HG02623 (cell line): Measurements from ENCODE around the gene TNIP3.

ENCODE experiments used
- ATAC-seq: cut with Tn5 transposase; IDR thresholded peaks from one replicate; pipeline ENCODE4 v1.9.1; 2021; ENCODE audit warnings: moderate library complexity; ENCODE audit not compliant: unreplicated experiment

TNIP3 gene

DNA sequence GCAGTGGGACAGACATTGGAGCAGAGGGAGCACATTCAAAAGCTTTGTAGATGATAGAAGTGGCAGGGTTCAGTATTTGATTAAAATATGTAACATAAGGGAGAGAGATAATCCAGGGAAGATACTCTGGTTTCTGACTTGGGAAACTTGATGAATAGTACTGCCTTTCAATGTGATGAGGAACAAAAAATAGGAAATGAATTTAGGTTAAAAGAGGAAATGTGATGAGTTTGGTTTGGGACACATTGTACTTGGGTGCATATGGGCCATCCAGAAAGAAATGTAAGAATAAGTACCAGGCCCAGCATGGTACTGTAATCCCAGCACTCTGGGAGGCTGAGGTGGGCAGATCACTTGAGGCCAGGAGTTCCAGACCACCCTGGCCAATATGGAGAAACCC, 70.9 kb downstream of the TNIP3 start:
- no peak for ATAC-seq

DNA sequence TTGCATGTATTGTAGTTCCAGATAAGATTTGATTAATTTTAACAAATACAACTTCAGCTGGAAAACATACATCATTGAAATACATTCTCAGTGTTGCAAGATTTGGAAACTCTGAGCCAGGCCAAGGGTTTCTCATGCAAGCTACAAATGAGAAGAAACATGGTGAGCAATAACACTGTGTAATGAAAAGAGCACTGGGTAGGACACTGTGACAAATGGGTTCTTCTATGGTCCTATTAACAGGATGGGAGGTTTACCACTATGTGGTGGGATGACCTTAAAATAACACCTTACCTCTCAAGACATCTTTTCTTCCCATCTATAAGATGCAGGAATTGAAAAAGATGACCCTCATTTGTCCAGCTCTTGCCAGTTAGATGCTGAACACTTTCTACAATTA, 72.2 kb downstream of the TNIP3 start:
- no peak for ATAC-seq

DNA sequence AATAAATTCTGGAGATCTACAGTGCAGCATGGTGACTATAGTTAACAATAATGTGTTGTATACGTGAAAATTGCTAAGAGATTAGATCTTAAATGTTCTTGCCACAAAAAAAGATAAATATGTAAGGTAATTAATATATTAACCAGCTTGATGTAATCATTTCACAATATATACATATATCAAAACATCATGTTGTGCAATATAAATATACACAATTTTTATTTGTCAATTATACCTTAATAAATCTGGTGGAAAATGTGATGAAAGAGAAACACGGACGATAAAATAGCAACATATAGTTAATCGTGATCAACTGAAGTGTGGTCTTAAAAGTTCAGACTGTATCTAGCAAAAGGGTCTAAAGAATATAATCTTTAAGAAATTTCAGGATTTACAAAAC, 75.3 kb downstream of the TNIP3 start:
- no peak for ATAC-seq
